UCSD-AML1 (cell line): ENCODE results near the gene NUP205.

Experiments
- DNase-seq: peaks from one replicate; lab custom pipeline; 2025; ENCODE audit not compliant: unreplicated experiment; lab: John Stamatoyannopoulos, UW

The NUP205 gene

GRCh38 chr7:135538376-135538775 is 19.3 kb upstream of the NUP205 start:
- DNase-seq: no peak

DNA sequence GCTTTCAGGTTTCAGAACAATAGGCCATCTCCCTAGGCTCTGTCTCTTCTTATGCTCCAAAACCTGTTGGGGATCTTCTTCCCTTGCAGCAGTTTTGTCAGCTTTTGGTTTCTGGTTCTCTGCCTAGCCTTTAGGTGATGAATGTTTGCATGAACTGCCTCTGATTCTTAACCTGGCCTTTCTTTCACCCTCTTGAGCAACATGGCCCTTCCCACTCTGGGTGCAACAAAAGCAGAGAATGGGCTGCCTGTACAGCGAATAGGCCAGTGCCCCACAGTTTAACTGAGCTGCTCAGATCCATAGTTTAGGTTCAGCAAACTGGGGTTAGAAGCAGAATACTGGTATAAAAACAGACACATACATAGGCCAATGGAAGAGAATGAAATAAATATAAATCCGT is 18.1 kb upstream of the NUP205 start:
- no peak for DNase-seq

DNA sequence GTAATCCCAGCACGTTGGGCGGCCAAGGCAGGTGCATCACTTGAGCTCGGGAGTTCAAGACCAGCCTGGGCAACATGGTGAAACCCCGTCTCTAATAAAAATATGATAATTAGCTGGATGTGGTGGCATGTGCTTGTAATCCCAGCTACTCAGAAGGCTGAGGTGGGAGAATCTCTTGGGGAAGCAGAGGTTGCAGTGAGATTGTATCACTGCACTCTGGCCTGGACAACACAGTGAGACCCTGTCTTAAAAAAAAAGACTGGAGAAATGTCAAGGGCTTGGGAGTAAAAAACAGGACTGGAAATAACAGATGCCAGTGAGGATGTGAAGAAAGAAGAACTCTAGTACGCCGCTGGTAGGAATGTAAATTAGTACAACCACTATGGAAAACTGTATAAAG is 16.7 kb upstream of the NUP205 start:
- DNase-seq: no peak

DNA sequence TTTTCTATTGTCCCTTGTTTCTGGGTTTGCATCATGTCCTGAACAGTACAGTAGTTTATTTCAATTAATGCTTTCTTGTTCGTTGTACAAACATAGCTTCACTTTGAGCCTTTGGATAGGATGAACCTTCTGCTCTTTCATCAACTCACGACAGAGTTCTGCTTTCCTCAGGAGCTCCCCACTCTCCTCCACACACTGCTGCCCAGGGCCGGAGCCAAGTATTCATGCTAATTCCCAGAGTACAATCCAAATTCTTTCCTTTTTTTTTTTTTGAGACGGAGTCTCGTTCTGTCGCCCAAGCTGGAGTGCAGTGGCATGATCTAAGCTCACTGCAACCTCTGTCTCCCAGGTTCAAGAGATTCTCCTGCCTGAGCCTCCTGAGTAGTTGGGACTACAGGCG is 7.5 kb upstream of the NUP205 start:
- no peak for DNase-seq

- no peak for DNase-seq
These were observed 5.6 kb upstream of the NUP205 start for GRCh38 chr7:135552148-135552547.

- no peak for DNase-seq
These were observed 4.4 kb upstream of the NUP205 start for GRCh38 chr7:135553346-135553745.

DNA sequence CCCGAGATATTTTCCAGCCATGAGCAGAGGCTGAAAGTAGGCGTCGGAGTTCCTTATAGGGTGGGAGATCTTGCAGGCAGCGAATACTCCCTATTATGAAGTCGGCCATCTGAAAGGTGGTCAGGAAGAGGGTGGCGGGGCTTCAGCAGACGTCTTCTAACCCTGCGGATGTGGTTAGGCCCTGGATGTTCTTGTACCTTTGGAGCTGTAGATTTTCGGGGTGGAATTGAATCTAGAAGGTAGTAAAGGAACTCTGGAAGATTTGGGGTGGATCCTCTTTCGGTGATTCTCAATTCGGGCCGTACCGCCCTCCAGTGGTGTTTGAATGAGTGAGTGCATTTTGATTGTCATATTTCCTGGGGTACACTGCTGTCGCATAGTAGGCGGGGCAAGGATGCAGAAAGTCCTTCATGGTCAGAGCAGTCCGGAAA is 635 bp downstream of the NUP205 start:
- peak; percentile 48 for DNase-seq

- DNase-seq: no peak
These were observed 1.2 kb downstream of the NUP205 start for GRCh38 chr7:135558881-135559280.

- DNase-seq: no peak
These were observed 2.9 kb downstream of the NUP205 start for GRCh38 chr7:135560631-135561030.

GRCh38 chr7:135562720-135563119 is 5.0 kb downstream of the NUP205 start:
- no peak for DNase-seq

DNA sequence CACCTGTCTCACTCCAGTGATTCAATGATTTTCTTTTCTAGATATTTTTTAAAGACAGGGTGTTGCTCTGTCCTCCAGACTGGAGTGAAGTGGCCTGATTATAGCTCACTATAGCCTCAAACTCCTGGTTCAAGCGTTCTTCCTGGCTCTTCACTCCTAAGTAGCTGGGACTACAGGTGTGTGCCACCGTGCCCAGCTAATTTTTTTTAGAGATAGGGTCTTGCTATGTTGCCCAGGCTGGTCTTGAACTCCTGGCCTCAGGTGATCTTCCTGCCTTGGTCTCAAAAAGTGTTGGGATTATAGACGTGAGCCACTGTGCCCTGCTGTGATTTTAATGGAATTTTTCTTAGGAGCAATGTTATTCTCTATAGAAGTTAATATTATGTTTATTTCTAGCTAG is 14.1 kb downstream of the NUP205 start:
- DNase-seq: no peak

DNA sequence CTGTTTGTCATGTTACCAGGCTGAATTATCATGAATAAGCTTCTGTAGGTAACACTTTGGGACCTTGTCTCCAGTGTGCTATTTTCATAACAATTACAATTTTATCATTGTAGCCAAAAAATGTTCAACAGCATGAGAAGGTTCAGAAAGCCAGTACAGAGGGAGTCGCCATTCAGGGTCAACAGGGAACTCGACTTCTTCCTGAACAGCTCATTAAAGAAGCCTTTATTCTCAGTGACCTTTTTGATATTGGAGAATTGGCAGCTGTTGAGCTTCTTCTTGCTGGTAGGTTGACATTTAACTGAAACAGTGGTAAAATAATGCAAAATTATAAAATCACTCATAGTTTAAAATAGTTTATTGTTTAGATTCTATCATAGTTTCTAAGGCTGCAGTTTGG is 15.8 kb downstream of the NUP205 start:
- DNase-seq: no peak

- DNase-seq: no peak
These were observed 17.6 kb downstream of the NUP205 start for GRCh38 chr7:135575296-135575695.

DNA sequence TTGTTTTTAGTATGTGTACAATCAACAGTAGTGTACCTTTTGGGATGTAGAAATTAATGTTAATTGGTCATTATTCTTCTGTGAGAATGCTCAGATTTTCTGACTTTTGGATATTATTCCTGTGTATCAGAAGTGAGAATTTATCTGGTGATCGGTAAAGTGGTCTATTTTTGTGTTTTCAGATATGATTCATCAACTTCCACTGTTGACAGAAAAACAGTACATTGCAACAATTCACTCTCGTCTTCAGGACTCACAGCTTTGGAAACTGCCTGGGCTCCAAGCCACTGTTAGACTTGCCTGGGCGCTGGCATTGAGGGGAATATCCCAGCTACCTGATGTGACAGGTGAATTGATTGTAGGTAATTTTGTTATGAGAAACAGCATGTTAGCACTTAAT is 20.9 kb downstream of the NUP205 start:
- no peak for DNase-seq

DNA sequence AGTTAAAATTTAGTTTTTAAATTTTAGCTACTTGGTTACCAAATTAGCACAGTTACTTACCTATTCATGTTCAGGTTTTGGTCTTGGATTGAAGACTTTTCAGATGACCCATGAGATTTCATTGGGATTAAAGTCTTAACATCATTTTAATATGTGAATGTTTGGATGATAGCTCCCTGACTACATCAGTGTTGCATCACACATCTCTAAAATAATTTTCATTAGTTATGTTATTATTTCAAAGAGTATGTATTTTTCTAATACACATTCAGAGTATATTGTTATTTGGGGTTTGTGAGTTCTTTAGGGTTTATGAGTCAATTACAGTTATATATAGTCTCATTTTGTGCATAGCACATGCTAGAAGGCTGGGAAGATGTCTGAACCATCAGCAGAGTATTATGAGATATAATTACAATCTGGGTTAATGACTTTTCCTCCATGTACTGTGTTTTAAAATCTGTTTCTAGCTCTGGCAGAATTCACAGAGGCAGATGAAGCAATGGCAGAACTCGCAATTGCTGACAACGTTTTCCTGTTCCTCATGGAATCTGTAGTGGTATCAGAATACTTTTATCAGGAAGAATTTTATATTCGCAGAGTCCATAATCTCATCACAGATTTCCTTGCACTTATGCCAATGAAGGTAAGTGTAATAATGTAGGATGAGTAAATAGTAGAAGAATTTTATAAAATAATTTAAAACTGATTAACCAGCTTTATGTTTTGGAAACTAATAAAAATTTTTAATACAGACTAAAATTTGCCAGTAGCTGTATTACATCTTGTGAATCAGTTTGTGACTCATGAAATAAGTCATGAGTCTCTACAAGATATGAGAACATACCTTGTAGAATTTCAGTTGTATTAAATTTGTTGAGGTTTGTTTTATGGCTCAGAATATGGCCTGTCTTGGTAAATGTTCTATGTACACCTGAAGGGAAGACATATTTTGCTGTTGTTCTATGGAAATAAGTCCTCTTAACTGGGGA is 26.9 kb downstream of the NUP205 start:
- no peak for DNase-seq

DNA sequence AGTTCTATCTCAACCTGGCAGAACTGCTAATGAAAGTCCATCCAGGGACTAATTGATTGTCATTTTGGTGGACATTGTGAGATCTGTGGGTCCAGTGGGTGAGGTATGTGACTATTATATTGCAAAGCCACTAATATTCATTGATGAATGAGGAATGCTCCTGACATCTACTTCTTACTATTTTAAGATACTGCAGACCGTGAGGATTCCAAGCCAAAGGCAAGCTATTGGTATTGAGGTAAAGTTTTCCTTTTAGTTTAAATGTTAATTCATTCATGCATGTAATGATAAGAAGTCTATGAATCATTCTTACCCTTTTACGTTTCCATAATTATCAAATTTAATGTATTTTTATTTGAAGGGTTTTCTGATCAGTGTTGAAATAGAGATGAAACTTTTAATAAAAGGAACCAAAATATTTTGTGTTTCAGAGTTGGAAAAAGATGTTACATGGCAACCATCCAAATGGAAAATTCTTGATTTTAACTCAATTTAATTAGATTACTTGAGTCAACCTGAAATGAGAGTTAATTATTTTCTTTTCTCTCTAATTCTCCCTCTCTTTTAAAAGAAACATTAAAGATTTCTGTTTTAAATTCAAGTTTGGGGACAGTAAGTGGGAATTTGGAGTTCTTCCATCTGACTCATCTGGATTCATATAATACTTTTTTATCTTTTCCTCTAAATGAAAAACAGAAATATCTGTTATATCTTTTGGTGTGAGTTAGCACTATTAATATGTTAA is 39.6 kb downstream of the NUP205 start:
- DNase-seq: no peak

DNA sequence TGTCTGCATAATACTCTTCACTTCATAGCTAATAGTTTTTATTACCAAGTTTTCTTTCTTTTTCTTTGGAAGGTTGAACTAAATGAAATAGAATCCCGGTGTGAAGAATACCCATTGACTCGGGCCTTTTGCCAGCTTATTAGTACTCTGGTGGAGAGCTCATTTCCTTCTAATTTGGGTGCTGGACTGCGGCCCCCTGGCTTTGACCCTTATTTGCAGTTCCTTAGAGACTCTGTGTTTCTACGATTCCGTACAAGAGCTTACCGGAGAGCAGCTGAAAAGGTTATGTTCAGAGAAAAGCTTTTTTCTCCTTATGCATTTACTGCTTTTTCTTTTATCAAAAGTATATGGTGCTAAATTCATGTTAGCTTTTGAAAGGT is 40.2 kb downstream of the NUP205 start:
- no peak for DNase-seq

- DNase-seq: no peak
These were observed 41.8 kb downstream of the NUP205 start for GRCh38 chr7:135599471-135599870.

DNA sequence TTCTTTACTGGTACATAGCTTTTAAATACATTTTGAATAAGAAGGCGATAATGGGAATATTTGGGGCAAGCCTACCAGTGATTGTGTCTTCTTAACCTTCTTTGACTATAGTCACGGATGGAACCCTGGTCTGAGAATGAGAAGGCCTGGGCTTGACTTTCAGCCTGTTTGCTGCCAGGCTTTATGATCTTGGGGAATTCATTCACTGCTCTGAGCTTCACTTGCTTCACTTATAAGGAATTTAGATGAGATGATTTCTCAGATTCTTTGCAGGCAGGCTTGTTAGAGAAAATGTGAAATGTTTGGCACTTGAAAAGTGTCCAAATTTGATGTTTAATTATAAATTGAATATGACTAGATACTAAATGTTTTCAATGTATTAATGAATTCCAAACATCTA is 42.5 kb downstream of the NUP205 start:
- DNase-seq: no peak

DNA sequence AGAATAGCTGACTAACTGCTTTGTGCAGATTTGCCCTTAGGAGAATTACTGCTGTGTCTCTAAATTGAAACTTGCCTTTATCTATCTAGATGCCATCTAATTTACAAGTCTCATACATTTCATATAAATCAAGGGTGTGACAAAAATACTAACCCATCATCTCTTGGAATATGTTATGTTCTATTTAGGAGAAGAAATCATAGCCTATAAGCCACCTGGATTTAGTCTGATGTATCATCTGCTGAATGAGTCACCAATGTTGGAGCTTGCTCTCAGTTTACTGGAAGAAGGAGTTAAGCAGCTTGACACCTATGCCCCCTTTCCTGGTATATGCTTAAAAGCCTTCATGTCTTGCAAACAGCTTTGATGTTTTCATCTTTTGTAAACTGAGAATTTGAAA is 43.5 kb downstream of the NUP205 start:
- DNase-seq: no peak

DNA sequence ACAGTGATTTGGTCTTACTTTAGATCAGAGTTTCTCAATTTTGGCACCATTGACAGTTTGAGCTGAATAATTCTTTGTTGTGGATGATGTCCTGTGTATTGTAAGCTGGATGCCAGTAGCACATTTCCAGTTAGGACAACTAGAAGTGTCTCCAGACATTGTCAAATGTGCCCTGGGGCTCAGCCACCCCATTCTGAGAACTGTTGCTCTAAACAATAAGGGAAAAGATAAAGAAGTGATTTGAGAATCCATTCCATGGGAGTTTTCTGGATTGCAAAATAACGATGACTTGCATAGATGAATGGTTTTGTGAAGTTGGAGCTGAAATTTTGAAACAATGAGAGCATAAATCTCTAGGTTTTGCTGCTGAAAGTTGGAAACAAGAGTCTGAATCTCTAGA is 44.6 kb downstream of the NUP205 start:
- DNase-seq: no peak

DNA sequence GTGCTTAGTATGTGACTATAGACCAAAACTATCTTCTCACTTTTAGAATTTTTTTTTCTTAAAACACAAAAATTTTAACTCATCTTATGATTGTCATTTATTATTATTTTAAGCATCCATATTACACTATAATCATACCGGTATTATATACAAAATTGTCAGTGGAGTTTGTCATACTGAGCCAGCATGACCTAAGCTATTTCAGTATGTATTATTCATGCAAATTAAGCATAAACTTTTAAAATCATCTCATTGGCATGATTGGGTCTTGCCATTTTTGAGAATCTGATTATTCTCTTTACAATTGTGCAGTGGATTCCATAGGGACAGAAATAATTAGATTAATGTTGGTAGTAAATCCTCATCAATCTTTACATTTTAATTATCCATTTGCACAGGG is 58.4 kb downstream of the NUP205 start:
- DNase-seq: no peak
